ENCODE data around the gene KRT81.

DNA sequence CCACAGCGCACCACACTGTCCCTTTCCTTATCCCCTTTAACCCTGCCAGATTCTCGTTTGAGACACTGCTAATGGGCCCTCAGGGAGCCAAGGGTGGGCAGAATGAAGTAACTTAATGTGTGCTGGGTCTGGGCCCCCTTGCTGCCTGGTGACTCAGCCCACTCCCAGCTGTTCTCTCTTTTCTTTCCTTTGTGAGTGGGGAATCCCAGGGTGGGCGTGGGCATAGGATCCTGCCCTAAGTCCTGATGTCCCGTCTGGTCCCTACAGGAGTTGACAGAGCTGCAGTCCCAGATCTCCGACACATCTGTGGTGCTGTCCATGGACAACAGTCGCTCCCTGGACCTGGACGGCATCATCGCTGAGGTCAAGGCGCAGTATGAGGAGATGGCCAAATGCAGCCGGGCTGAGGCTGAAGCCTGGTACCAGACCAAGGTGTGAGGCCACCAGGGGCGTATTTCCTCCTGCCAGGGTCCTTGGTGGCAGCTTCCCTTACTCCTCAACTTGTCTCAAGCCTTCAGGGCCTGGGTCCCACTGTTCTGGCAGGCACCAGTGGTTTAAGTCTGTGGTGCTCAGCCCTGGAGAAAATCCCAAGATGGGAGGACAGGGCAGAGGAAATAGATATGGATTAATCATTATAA is 50.0 kb downstream of the KRT81 start:
- TF ChIP-seq EZH2 (IDR thresholded peaks at IDR 0.05; ENCODE audit: insufficient read depth, poor library complexity, severe bottlenecking) (no peak), EZH2phosphoT487 (IDR thresholded peaks at IDR 0.05; ENCODE audit: insufficient read depth, low read depth) (no peak)
